GM19455 (cell line): ENCODE data around the gene KRTAP1-5.
"Not testable (repeated sequence)": the region's sequence is repeated elsewhere in the genome, so short reads cannot be mapped to it uniquely, and the experiment has no call there.

Experiments used
- ATAC-seq: cut with Tn5 transposase; IDR thresholded peaks from one replicate; pipeline ENCODE4 v1.9.1; 2021; ENCODE audit not compliant: unreplicated experiment

Gene KRTAP1-5

DNA sequence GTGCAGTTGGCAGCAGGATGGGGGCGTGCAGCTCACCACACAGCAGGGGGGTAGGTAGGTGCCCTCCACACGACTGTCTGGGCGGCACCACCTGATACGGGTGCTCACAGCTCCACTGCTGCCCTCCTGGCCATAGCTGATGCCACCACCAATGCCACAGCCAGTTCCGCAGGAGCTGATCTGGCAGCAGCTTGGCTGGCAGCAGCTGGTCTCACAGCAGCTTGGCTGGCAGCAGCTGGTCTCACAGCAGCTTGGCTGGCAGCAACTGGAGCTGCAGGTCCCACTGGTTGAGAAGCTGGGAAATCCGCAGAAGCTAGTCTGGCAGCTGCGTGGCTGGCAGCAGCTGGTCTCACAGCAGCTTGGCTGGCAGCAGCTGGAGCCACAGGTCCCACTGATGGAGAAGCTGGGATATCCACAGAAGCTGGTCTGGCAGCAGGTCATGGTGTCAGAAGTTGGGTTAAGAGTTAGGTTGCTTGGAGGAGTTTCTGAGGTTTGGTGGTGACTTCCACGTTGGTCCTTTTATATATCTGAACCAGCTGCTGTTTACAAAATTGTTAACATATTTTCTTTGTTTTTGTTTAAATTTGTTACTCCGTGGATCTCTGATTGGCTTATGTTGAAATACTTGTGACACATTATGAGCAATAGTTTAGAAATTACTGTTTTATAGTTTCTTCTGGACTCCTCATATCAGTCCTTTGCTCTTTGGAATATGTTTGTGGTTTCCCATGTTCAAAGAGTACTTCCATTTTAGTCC, at the start of gene KRTAP1-5:
Gene KRTAP1-5 (minus strand): TSS at position 494 of the 757 bp plus-strand sequence. CDS start 53 bp downstream, at position 441.
- no peak for ATAC-seq

GRCh38 chr17:41076788-41077187, 49.8 kb upstream of the KRTAP1-5 start:
- ATAC-seq = no peak

- ATAC-seq = no peak
Measured at GRCh38 chr17:41073676-41074075, 46.7 kb upstream of the KRTAP1-5 start.

DNA sequence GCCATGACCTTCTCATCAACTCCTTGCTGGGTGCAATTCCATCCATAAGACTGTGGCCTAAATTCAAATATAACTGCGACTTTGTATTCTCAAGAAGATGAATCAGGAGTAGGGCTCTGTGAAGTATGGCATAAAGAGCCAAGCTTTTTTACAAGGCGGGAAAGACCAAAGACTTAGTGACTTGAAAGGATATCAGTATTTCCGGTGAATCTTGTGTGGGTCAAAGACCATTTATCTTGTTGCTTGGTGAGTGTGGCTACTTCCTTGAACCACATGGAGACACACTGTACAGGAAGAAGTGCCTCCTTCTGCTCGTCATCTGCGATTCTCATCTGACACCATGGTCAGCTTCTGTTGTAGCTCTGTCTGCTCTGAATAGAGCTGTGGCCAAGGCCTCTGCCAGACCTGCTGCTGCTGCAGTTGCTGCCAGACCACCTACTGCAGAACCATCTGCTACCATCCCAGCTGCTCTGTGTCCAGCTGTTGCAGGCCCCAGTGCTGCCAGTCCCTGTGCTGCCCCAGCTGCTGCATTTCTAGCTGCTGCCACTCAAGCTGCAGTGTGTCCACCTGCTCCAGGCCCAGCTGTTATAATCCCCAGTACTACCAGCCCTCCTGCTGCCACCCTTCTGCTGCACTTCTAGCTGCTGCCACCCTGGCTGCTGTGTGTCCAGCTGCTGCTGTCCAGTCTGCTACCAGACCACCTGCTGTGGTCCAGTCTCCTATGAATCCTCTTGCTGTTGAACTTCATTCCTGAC, 44.8 kb upstream of the KRTAP1-5 start:
- ATAC-seq = no peak

- no peak for ATAC-seq
Measured at GRCh38 chr17:41069031-41069430, 42.0 kb upstream of the KRTAP1-5 start.

DNA sequence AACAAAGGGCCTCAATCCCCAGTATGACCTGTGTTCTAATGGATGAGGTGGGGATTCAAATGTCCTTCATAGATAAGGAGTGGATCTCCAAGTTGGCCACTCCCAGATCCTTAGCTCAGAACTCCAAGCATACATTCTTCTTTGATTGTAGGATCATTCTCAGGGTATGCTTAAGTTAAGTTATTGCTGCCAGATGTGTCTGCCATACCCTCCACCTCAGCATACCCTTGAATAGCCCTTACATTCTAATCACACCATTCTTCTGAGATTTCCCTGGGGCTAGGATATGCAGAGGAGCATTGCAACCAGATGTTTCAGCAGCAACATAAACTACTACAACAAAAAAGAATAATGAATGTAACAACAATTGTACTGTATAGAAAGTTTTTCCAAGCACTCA, 40.3 kb upstream of the KRTAP1-5 start:
- no peak for ATAC-seq

DNA sequence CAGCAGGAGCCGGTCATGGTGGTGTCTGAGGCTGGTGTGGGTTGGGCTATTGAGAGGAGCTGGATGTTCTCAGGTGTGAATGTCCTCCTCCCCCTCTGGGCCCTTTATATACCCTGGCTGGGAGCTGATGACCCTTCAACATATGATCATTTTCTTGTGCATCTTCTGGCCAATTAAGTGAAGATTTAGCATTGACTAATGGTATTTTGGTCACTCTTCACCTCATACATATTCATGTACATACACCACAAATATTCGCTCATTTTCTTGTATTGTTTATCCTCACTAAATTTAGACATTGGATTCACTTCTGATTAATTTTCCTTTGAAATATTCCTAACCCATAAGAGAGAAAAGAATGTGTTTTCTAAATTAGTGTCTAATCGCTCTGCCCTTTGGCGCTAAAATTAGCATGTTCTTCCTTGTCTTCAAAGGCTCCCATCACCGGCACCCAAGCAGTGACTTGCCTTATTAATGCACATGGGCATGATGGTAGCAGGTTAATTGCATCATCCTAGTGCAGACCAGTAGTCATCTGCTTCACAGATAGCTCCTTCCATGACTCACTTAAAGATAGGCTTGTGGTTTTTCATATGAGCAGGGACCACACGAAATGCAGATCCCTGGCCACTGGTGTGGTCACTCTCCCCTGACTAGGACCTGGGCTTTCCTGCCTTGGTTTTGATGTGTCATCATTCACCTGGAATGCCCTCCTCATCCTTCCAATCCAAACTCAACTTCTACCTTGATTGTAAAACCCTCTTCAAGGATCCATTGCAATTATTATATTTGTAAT, 39.0 kb upstream of the KRTAP1-5 start, which contains the start of gene KRTAP2-4:
Gene KRTAP2-4 (minus strand): TSS at position 51 of the 796 bp plus-strand sequence. CDS start 34 bp downstream, at position 17.
- no peak for ATAC-seq

DNA sequence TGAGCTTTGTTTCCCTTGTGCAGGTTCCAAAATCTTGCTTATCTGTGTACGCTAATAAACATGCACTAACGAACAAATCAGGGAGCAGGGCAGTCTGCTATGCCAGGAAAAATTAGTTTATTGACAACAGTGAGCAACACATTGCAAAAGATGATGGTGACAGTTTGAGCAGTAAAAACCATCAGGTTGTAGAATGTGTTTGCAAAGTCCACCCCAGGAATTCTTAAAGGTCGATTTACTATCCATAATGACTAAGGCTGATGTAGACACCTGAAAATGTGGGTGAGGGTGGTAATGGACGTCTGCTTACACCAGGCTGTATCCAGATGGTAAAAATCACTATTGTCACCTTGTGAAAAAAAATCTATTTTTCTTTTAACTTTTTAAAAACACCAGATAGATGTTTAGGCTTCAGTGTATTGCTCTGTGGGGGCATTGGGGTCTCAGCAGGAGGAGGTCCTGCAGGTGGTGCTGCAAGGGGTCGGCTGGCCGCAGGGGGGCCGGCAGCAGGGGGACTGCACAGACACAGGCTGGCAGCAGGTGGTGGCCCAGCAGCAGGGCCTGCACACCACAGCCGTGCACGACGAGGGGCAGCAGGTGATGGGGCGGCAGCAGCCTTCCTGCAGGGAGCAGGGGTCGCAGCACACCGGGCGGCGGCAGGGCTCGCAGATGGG, 38.1 kb upstream of the KRTAP1-5 start:
- not testable (repeated sequence) for ATAC-seq

DNA sequence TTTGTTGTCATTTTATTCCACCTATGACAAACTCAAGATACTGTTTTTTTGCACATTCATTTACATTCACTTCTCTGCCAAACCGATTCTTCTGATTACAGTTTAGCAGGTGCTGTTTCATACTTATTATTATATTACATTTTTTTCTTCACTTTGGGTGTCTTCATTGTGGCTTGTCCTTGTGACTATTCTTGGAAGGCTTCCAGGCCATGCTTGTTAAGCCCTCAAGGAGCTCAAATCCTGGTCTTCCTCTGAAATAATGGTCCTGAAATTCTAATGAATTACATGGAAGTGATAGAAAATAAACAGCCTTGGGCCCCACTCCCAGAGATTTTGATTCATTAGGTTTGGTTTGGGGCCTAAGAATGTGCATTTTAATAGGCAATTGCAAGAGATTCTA, 37.3 kb upstream of the KRTAP1-5 start:
- no peak for ATAC-seq

DNA sequence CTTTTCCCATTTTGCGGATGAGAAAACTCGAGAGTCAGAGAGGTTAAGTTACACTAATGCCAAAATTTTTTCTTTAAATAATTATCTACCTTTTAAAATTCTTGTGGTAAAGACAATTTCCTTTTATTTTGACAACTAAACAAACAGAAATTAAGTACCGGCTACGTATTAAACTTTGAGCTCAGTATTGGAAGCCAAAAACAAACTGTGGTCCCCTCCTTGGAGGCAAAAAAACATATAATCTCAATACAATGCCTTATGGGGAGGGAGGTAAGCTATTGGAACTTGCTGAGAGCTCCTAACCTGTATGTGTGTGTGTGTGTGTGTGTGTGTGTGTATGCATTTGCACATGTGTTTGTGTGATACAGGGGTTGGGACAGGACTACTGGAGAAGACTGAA, 36.4 kb upstream of the KRTAP1-5 start:
- ATAC-seq = no peak

DNA sequence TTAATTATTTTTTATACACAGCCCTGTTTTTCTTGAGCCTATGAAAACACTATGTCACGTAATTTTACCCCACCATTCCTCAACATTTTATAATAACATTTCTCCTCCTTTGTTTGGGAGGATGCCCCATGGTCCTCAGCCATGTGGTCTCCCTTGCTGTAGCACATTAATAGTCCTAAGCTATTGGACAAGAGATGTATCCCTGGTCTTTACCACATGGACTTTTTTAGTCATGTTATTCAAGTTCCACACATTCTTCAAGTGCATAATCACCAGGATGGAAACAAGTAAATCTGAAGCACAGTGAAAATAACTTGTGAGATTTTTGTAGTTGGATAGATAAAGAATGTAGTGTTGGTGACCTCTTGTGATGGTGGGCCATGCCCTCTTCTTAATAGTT, 35.0 kb upstream of the KRTAP1-5 start:
- ATAC-seq = no peak

GRCh38 chr17:41060052-41060604, 33.1 kb upstream of the KRTAP1-5 start, which contains the start of gene KRTAP2-3:
Gene KRTAP2-3 (minus strand): TSS chr17:41060114. CDS start chr17:41060050, 64 bp downstream.
- ATAC-seq = no peak

DNA sequence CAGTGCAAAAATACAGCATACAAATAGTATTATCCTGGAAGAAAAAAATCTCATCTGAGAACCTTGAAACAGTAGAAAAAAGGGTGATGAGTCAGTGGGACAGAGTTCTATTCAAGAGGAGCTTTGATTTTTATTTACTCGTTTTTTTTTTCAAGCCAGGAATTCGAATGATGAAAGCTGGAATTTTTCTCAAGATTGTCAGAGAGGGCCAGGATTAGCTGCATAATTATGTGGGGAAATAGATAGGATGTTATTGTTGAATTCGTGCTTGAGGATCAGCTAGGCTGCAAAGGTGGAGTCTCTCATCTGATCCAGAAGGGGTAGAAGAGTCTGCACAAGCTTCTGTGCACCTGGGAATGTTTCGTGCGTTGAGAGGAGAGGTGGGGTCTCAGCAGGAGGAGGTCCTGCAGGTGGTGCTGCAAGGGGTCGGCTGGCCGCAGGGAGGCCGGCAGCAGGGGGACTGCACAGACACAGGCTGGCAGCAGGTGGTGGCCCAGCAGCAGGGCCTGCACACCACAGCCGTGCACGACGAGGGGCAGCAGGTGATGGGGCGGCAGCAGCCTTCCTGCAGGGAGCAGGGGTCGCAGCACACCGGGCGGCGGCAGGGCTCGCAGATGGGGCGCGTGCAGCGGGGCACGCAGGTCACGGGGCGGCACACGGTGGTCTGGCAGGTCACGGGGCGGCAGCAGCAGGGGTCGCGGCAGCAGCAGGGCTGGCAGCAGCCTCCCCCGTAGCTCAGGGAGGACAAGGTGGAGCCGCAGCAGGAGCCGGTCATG, 32.5 kb upstream of the KRTAP1-5 start:
- ATAC-seq = not testable (repeated sequence)

DNA sequence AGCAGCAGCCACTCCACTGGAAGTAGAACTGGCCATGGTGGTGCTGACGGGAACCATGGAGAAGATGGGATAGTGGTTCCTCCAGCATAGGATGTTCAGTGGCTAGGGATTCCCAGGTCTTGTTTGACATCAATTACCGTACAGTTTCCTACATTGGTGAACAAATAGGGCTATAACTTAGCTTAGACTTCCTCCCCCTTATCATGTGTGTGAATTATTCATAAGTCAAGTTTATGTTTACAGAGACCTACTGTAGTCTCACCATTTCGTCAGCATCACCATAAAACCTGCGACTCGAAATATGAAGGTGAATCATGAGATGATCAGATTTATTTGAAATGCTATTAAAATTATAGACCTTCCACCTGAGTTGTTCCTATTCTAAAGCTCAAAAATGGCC, 31.7 kb upstream of the KRTAP1-5 start:
- no peak for ATAC-seq

DNA sequence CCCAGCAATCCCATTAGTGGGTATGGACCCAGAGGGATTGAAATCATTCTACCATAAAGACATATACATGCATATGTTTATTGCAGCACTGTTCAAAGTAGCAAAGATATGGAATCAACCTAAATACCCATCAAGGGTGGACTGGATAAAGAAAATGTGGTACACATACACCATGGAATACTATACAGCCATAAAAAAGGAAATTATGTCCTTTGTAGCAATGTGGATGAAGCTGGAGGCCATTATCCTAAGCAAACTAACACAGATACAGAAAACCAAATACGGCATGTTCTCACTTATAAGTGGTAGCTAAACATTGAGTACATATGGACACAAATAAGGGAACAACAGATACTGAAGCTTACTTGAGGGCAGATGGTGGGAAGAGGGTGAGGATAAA, 30.5 kb upstream of the KRTAP1-5 start:
- ATAC-seq = no peak

DNA sequence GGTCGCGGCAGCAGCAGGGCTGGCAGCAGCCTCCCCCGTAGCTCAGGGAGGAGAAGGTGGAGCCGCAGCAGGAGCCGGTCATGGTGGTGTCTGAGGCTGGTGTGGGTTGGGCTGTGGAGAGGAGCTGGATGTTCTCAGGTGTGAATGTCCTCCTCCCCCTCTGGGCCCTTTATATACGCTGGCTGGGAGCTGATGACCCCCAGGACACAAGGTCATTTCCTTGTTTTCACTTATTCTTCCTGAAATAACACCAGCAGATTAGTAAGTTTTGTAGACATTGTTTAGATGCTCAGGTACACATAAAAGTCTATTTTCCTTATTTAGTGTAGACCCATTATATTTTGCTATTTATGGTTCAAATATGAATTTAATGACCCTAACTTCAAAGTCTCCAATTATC, 28.1 kb upstream of the KRTAP1-5 start, which contains the start of gene KRTAP2-2:
Gene KRTAP2-2 (minus strand): TSS at position 101 of the 400 bp plus-strand sequence. CDS start 19 bp downstream, at position 82.
- not testable (repeated sequence) for ATAC-seq

- not testable (repeated sequence) for ATAC-seq
Measured at GRCh38 chr17:41054556-41054955, 27.5 kb upstream of the KRTAP1-5 start.

- no peak for ATAC-seq
Measured at GRCh38 chr17:41054025-41054424, 27.0 kb upstream of the KRTAP1-5 start.

DNA sequence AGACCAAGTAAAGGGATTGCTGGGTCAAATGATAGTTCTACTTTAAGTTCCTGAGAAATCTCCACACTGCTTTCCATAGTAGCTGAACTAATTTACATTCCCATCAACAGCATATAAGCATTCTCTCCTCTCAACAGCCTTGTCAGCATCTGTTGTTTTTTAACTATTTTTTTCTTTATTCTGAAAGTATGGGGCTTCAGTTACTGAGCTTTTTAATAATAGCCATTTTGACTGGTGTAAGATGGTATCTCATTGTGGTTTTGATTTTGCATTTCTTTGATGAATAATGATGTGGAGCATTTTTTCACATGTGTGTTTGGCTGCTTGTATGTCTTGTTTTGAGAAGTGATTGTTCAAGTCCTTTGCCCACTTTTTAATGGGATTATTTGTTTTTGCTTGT, 25.6 kb upstream of the KRTAP1-5 start:
- no peak for ATAC-seq
